A673 (cell line): ENCODE measurements around the gene ZBTB20. TPM values are rescaled to one million over a fixed set of nuclear protein-coding genes. Genes with fewer than 3 reads are reported as not detected.

Experiments used
- BruUV-seq: library from RNA; stranded (reverse); fragments of 400-500 nt; replicated peaks from 2 replicates; lab custom pipeline; 2021; lab: Mats Ljungman, UMichigan
- CTCF ChIA-PET: fragments of 300-600 bp; sonication (Branson Sonifier 250); formaldehyde crosslinking; loops from one replicate; lab custom pipeline; 2022; ENCODE audit warnings: antibody characterized with exemption; lab: Charles Lee
- POLR2A ChIA-PET: fragments of 300-600 bp; sonication (Branson Sonifier 250); formaldehyde crosslinking; loops from one replicate; lab custom pipeline; 2022; ENCODE audit warnings: antibody characterized with exemption; ENCODE audit not compliant: low non-redundant PET; lab: Charles Lee
- DNase-seq: peaks from one replicate; pipeline ENCODE4 v3.0.0-alpha.2; 2015; ENCODE audit warnings: low spot score
- H3K27ac ChIP-seq: fragments of 200-600 bp; sonication (generic); 2 replicates; pipeline ENCODE4 v1.5.1; 2016; ENCODE audit warnings: mixed run types, low read depth, mild to moderate bottlenecking, mixed read lengths, antibody characterized with exemption, low read length; ENCODE audit not compliant: poor library complexity, severe bottlenecking
- H3K27me3 ChIP-seq: fragments of 200-600 bp; sonication (generic); replicated peaks from 2 replicates; pipeline ENCODE4 v1.6.1; 2017; ENCODE audit warnings: mixed run types, low read depth, mild to moderate bottlenecking, mixed read lengths, antibody characterized with exemption, low read length; ENCODE audit not compliant: insufficient read depth, poor library complexity
- H3K36me3 ChIP-seq: fragments of 200-600 bp; sonication (generic); 2 replicates; pipeline ENCODE4 v1.6.1; 2016; ENCODE audit warnings: mixed run types, mild to moderate bottlenecking, mixed read lengths, antibody characterized with exemption, low read length; ENCODE audit not compliant: insufficient read depth, poor library complexity, severe bottlenecking
- H3K4me1 ChIP-seq: fragments of 200-600 bp; sonication (generic); 2 replicates; pipeline ENCODE4 v1.6.1; 2017; ENCODE audit warnings: mixed run types, mild to moderate bottlenecking, mixed read lengths, antibody characterized with exemption, low read length; ENCODE audit not compliant: insufficient read depth, poor library complexity, severe bottlenecking
- H3K4me3 ChIP-seq: fragments of 200-600 bp; sonication (generic); 2 replicates; pipeline ENCODE4 v1.5.1; 2016; ENCODE audit warnings: low read depth, mixed run types, mild to moderate bottlenecking, mixed read lengths, low read length; ENCODE audit not compliant: poor library complexity, severe bottlenecking
- H3K9me3 ChIP-seq: fragments of 200-600 bp; sonication (generic); 2 replicates; pipeline ENCODE4 v1.6.1; 2016; ENCODE audit warnings: mixed run types, low read depth, mild to moderate bottlenecking, mixed read lengths, antibody characterized with exemption, low read length; ENCODE audit not compliant: poor library complexity, severe bottlenecking
- CTCF ChIP-seq: fragments of 300-800, 200-600 bp; sonication (generic); conservative IDR thresholded peaks from 2 replicates; pipeline ENCODE4 v1.5.1; 2017; ENCODE audit warnings: low read depth, mild to moderate bottlenecking, antibody characterized with exemption, low read length, moderate library complexity, mixed read lengths
- EZH2 ChIP-seq: fragments of 200-600 bp; sonication (generic); IDR thresholded peaks from 2 replicates; pipeline ENCODE4 v1.6.1; 2017; ENCODE audit warnings: borderline replicate concordance, low read depth, mild to moderate bottlenecking, mixed read lengths, antibody characterized with exemption, low read length; ENCODE audit not compliant: poor library complexity, severe bottlenecking
- intact Hi-C: fragments of 100-400 bp; cut with micrococcal nuclease; formaldehyde crosslinking; loops from one replicate; pipeline ENCODE4 v1.10.0; 2022; ENCODE audit not compliant: unreplicated experiment
- total RNA-seq: library from RNA; stranded (reverse); gene quantifications from 2 replicates; pipeline ENCODE4 v1.2.3, GENCODE V29; 2021

The ZBTB20 gene
- total RNA-seq, 1 experiment from 2014 or later: 13.5 TPM

- no peaks in the 10 kb centered on the region for H3K27me3 ChIP-seq
- no peak overlapping the region for H3K4me3 ChIP-seq
- DNase-seq: no peak
- CTCF ChIA-PET: no interaction called here
- H3K4me1 ChIP-seq: no peaks in the 10 kb centered on the region
- TF ChIP-seq EZH2: no peak
- no peak for TF ChIP-seq CTCF
- H3K36me3 ChIP-seq: no peaks in the 10 kb centered on the region
- no TSS peak for BruUV-seq
- no peaks in the 10 kb centered on the region for H3K9me3 ChIP-seq
- POLR2A ChIA-PET: no interaction called here
- intact Hi-C loops: no loop called here
- no peak overlapping the region for H3K27ac ChIP-seq
Measured at GRCh38 chr3:114481113-114481512, 666.0 kb downstream of the ZBTB20 start.

- ChIA-PET CTCF (no interaction called here), POLR2A (no interaction called here)
- H3K4me1 ChIP-seq: no peaks in the 10 kb centered on the region
- intact Hi-C loops: no loop called here
- TF ChIP-seq CTCF: no peak
- TF ChIP-seq EZH2: no peak
- H3K9me3 ChIP-seq: no peaks in the 10 kb centered on the region
- H3K4me3 ChIP-seq: no peak overlapping the region
- no peaks in the 10 kb centered on the region for H3K36me3 ChIP-seq
- H3K27me3 ChIP-seq: no peaks in the 10 kb centered on the region
- no peak overlapping the region for H3K27ac ChIP-seq
- DNase-seq: no peak
- BruUV-seq: no TSS peak
Measured at GRCh38 chr3:114480442-114480841, 666.6 kb downstream of the ZBTB20 start.

- intact Hi-C loops: no loop called here
- CTCF ChIA-PET: no interaction called here
- no TSS peak for BruUV-seq
Measured at GRCh38 chr3:114478801-114479200, 668.3 kb downstream of the ZBTB20 start.

More at GRCh38 chr3:114478801-114479200, 668.3 kb downstream of the ZBTB20 start:
- POLR2A ChIA-PET: no interaction called here
- no peak overlapping the region for H3K27ac ChIP-seq
- no peaks in the 10 kb centered on the region for H3K9me3 ChIP-seq
- no peaks in the 10 kb centered on the region for H3K4me1 ChIP-seq
- DNase-seq: no peak
- H3K4me3 ChIP-seq: no peak overlapping the region
- no peaks in the 10 kb centered on the region for H3K27me3 ChIP-seq
- TF ChIP-seq EZH2 (no peak), CTCF (no peak)
- H3K36me3 ChIP-seq: no peaks in the 10 kb centered on the region
